GM12878 (cell line): ENCODE results near the gene BCL2L12. TPM values are rescaled to one million over a fixed set of nuclear protein-coding genes. Genes with fewer than 3 reads are reported as not detected.

ENCODE experiments used
- CUX1 ChIP-seq: IDR thresholded peaks from 2 replicates; pipeline ENCODE4 v1.6.1; 2012; ENCODE audit warnings: improper control_type of control experiment, low read depth, low read length; ENCODE audit not compliant: insufficient replicate concordance
- DPF2 ChIP-seq: fragments of 450-650 bp; IDR thresholded peaks from 2 replicates; pipeline ENCODE4 v1.6.1; 2017; ENCODE audit warnings: mild to moderate bottlenecking
- E4F1 ChIP-seq: fragments of 450-650 bp; IDR thresholded peaks from 2 replicates; pipeline ENCODE4 v1.6.1; 2018; ENCODE audit warnings: borderline replicate concordance, mild to moderate bottlenecking; ENCODE audit not compliant: partially characterized antibody
- ESRRA ChIP-seq: IDR thresholded peaks from 2 replicates; pipeline ENCODE4 v1.6.1; 2012; ENCODE audit warnings: mild to moderate bottlenecking, low read length, improper control_type of control experiment
- FOXM1 ChIP-seq: IDR thresholded peaks from 2 replicates; pipeline ENCODE4 v1.6.1; 2012; ENCODE audit warnings: low read depth, mild to moderate bottlenecking, inconsistent platforms, low read length, moderate library complexity
- KDM1A ChIP-seq: fragments of 200-600 bp; sonication (generic); IDR thresholded peaks from 2 replicates; pipeline ENCODE4 v1.6.1; 2016; ENCODE audit warnings: borderline replicate concordance
- MLLT1 ChIP-seq: fragments of 450-650 bp; IDR thresholded peaks from 2 replicates; pipeline ENCODE4 v1.6.1; 2016; ENCODE audit warnings: mild to moderate bottlenecking
- PKNOX1 ChIP-seq: fragments of 450-650 bp; IDR thresholded peaks from 2 replicates; pipeline ENCODE4 v1.6.1; 2016; ENCODE audit warnings: mild to moderate bottlenecking
- POLR2AphosphoS2 ChIP-seq: IDR thresholded peaks from 2 replicates; pipeline ENCODE4 v1.6.1; 2011; ENCODE audit warnings: low read depth, mild to moderate bottlenecking, low read length, improper control_type of control experiment, moderate library complexity
- RAD21 ChIP-seq: IDR thresholded peaks from 2 replicates; pipeline ENCODE4 v1.6.1; 2011; ENCODE audit warnings: mild to moderate bottlenecking, low read depth, low read length, moderate library complexity; ENCODE audit not compliant: insufficient read depth
- RB1 ChIP-seq: fragments of 450-650 bp; formaldehyde crosslinking; IDR thresholded peaks from 2 replicates; pipeline ENCODE4 v1.6.1; 2017; ENCODE audit warnings: mild to moderate bottlenecking, borderline replicate concordance
- RBBP5 ChIP-seq: fragments of 200-600 bp; sonication (generic); conservative IDR thresholded peaks from 2 replicates; pipeline ENCODE4 v1.6.1; 2016
- SMARCA5 ChIP-seq: fragments of 450-650 bp; IDR thresholded peaks from 2 replicates; pipeline ENCODE4 v1.6.1; 2017; ENCODE audit warnings: mild to moderate bottlenecking
- STAT3 ChIP-seq: IDR thresholded peaks from 2 replicates; pipeline ENCODE4 v1.6.1; 2011; ENCODE audit warnings: low read depth, low read length, improper control_type of control experiment
- TAF1 ChIP-seq: IDR thresholded peaks from 2 replicates; pipeline ENCODE4 v1.6.1; 2011; ENCODE audit warnings: mild to moderate bottlenecking, low read depth, low read length, borderline replicate concordance
- ZBTB4 ChIP-seq: fragments of 450-650 bp; formaldehyde crosslinking; IDR thresholded peaks from 2 replicates; pipeline ENCODE4 v1.4.0; 2022; ENCODE audit warnings: mild to moderate bottlenecking, moderate library complexity
- polyA plus RNA-seq, 11 experiments: library from polyadenylated mRNA; depleted of rRNA in 4 of 11; unstranded in 6 of 11; stranded (reverse) in 5 of 11; fragments of >200 nt; fragmentation: Nextera tagmentation in 4 of 11; fragmentation: Illumina TruSeq in 1 of 11; extraction: Ambion mirVana in 4 of 11; extraction: Trizol in 1 of 11; gene quantifications; 1 replicate in 1 of 11; 2 replicates in 10 of 11; pipeline versions ENCODE4 v1.2.1 to v1.2.3, GENCODE V29; 2011 to 2016; ENCODE audit warnings: inconsistent platforms in 2 of 11, missing spikeins in 2 of 11, low read depth in 1 of 11
- total RNA-seq, 4 experiments: library from RNA; depleted of rRNA in 3 of 4; stranded (reverse); fragments of >200 nt in 3 of 4; fragmentation: Illumina TruSeq in 1 of 4; extraction: Trizol in 1 of 4; gene quantifications; 2 replicates each; pipeline versions ENCODE4 v1.2.1 to v1.2.3, GENCODE V29; 2013 to 2021

BCL2L12 gene
- total and polyA plus RNA-seq, 10 of the 15 experiments (the other 5 are each of a cell fraction or from before 2014, with no cell fraction given): 1.8 to 143 (median 50.4) TPM

- TF ChIP-seq ZBTB4 (CRISPR knock-in tag): no peak
- no peak for TF ChIP-seq TAF1
- 0 out of 2 replicates have a peak, but pooled peaks have one; percentile 18 for TF ChIP-seq DPF2
- no peak for TF ChIP-seq RBBP5
- TF ChIP-seq POLR2AphosphoS2: no peak
- TF ChIP-seq PKNOX1: no peak
- no peak for TF ChIP-seq E4F1
- peak; percentile 44; the same call in 1 of the 2 replicates for TF ChIP-seq MLLT1
- TF ChIP-seq STAT3: no peak
- TF ChIP-seq RB1: no peak
- TF ChIP-seq CUX1: no peak
- TF ChIP-seq KDM1A: no peak
- TF ChIP-seq FOXM1: no peak
- TF ChIP-seq RAD21: no peak
- 0 out of 2 replicates have a peak, but pooled peaks have one; percentile 2 for TF ChIP-seq SMARCA5
- TF ChIP-seq ESRRA: no peak
Measured at GRCh38 chr19:49665036-49665350, 740 bp upstream of the BCL2L12 start (continued).
